ENCODE data around the gene FGGY. TPM values are rescaled to one million over a fixed set of nuclear protein-coding genes. Genes with fewer than 3 reads are reported as not detected.

FGGY gene
- total RNA-seq, 1 experiment from 2014 or later: 17.8 TPM

- intact Hi-C loops (cut with micrococcal nuclease; ENCODE audit: unreplicated experiment): no loop called here
- no peaks in the 10 kb centered on the region for H3K9me3 ChIP-seq (ENCODE audit: insufficient read depth, low read depth)
- ChIA-PET POLR2A (ENCODE audit: unreplicated experiment) (no interaction called here), CTCF (no interaction called here)
- no peak overlapping the region for H3K4me2 ChIP-seq
- BruUV-seq (replicated peaks): no TSS peak
- no peaks in the 10 kb centered on the region for H3F3A ChIP-seq (ENCODE audit: insufficient read depth, low read depth)
- H3K9me2 ChIP-seq (ENCODE audit: insufficient read depth): no peaks in the 10 kb centered on the region
- no peak for TF ChIP-seq EZH2 (IDR thresholded peaks at IDR 0.05; ENCODE audit: low read depth)
- TF ChIP-seq CTCF (conservative IDR thresholded peaks at IDR 0.05): no peak
- H3K36me3 ChIP-seq (ENCODE audit: low read depth): no peaks in the 10 kb centered on the region
- no peak overlapping the region for H3K4me3 ChIP-seq
- H3K79me2 ChIP-seq (ENCODE audit: low read depth): no peaks in the 10 kb centered on the region
- H2AFZ ChIP-seq: no peak overlapping the region
- no peak overlapping the region for H3K27ac ChIP-seq
- DNase-seq: no peak
- H3K27me3 ChIP-seq (ENCODE audit: insufficient read depth, low read depth): no peaks in the 10 kb centered on the region
- H4K20me1 ChIP-seq (ENCODE audit: insufficient read depth): no peaks in the 10 kb centered on the region
- no peaks in the 10 kb centered on the region for H3K4me1 ChIP-seq (replicated peaks; ENCODE audit: insufficient read depth)
Observed at GRCh38 chr1:59262631-59263030, 34.3 kb upstream of the FGGY start.

- H3K9me3 ChIP-seq (ENCODE audit: insufficient read depth, low read depth): no peaks in the 10 kb centered on the region
- ChIA-PET CTCF (no interaction called here), POLR2A (ENCODE audit: unreplicated experiment) (no interaction called here)
- H3K79me2 ChIP-seq (ENCODE audit: low read depth): no peaks in the 10 kb centered on the region
- no peaks in the 10 kb centered on the region for H3K9me2 ChIP-seq (ENCODE audit: insufficient read depth)
- TF ChIP-seq CTCF (conservative IDR thresholded peaks at IDR 0.05): no peak
- TF ChIP-seq EZH2 (IDR thresholded peaks at IDR 0.05; ENCODE audit: low read depth): no peak
- no TSS peak for BruUV-seq (replicated peaks)
- H2AFZ ChIP-seq: no peak overlapping the region
- no peaks in the 10 kb centered on the region for H3K27me3 ChIP-seq (ENCODE audit: insufficient read depth, low read depth)
- H3K4me1 ChIP-seq (replicated peaks; ENCODE audit: insufficient read depth): no peaks in the 10 kb centered on the region
- H3K36me3 ChIP-seq (ENCODE audit: low read depth): no peaks in the 10 kb centered on the region
- no peak overlapping the region for H3K4me2 ChIP-seq
- intact Hi-C loops (cut with micrococcal nuclease; ENCODE audit: unreplicated experiment): no loop called here
- DNase-seq: no peak
- H3F3A ChIP-seq (ENCODE audit: insufficient read depth, low read depth): no peaks in the 10 kb centered on the region
- no peaks in the 10 kb centered on the region for H4K20me1 ChIP-seq (ENCODE audit: insufficient read depth)
- no peak overlapping the region for H3K27ac ChIP-seq
- H3K4me3 ChIP-seq: no peak overlapping the region
Observed at GRCh38 chr1:59263111-59263510, 33.8 kb upstream of the FGGY start.

GRCh38 chr1:59265622-59266021 is 31.3 kb upstream of the FGGY start:
- Histone ChIP-seq H4K20me1 (ENCODE audit: insufficient read depth) (no peaks in the 10 kb centered on the region), H3K9me2 (ENCODE audit: insufficient read depth) (no peaks in the 10 kb centered on the region), H3K79me2 (ENCODE audit: low read depth) (no peaks in the 10 kb centered on the region), H3K9me3 (ENCODE audit: insufficient read depth, low read depth) (no peaks in the 10 kb centered on the region), H3K4me2 (no peak overlapping the region), H3K36me3 (ENCODE audit: low read depth) (no peaks in the 10 kb centered on the region), H3K4me3 (no peak overlapping the region), H3K27me3 (ENCODE audit: insufficient read depth, low read depth) (no peaks in the 10 kb centered on the region), H3F3A (ENCODE audit: insufficient read depth, low read depth) (no peaks in the 10 kb centered on the region), H3K4me1 (replicated peaks; ENCODE audit: insufficient read depth) (no peaks in the 10 kb centered on the region), H2AFZ (no peak overlapping the region), H3K27ac (no peak overlapping the region)
- no peak for TF ChIP-seq CTCF (conservative IDR thresholded peaks at IDR 0.05)
- no peak for TF ChIP-seq EZH2 (IDR thresholded peaks at IDR 0.05; ENCODE audit: low read depth)
- POLR2A ChIA-PET (ENCODE audit: unreplicated experiment): no interaction called here
- intact Hi-C loops (cut with micrococcal nuclease; ENCODE audit: unreplicated experiment): no loop called here
- DNase-seq: no peak
- no TSS peak for BruUV-seq (replicated peaks)
- CTCF ChIA-PET: no interaction called here
